ENCODE measurements around the gene HEY2.

The HEY2 gene

DNA sequence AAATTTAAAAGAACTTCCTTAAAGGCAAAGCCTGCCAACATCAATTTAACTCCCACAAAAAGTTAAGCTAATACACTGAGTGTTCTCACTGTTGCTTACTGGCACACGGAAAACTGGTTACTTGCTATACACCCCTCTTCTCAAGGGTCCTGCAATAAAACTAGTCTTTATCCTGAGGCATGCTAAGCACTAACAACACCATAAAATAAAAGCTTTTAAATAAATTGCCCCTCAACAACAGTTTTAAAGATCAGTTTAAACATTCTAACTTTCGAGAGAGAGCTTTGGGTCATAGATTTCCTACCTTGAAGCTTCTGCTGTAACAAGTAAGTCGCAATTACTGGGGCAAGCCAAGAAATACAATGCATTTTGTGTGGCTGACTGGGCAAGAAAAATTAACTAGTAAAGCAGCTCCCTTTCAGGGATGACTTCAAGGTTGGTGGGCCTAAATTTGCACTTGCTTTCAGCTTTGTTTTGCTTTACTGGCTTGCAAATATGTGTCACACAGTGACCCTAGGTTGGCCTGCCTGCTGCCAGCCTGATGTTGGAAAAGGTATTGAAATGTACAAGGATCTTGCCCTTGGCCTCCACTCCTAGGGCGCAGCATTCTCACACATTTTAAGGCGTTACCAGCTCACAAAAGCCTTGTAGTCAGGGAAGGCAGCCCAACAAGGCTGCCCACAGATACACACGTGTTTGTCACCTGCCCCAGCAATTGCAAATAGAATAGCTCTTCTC, 4.0 kb upstream of the HEY2 start:
- no peak for DNase-seq

DNA sequence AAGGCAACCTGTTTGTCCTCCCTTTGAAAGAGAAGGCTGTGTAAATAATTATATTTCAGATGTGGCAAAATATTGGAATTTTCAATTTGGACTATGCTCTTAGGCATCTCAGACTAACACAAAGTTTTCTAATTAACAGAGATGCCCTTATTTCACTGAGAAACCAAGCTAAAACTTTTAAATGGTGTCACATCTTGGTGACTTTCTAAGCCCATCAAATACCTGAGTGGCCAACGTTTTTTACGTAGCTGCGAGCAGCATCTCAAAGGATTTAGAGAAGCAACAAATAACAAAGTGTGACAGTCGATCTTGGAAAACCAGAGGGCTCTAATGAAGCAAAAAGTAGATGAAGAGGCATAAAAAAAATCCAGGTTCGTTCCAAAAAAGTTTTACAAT, 3.4 kb upstream of the HEY2 start:
- DNase-seq, result no peak

DNA sequence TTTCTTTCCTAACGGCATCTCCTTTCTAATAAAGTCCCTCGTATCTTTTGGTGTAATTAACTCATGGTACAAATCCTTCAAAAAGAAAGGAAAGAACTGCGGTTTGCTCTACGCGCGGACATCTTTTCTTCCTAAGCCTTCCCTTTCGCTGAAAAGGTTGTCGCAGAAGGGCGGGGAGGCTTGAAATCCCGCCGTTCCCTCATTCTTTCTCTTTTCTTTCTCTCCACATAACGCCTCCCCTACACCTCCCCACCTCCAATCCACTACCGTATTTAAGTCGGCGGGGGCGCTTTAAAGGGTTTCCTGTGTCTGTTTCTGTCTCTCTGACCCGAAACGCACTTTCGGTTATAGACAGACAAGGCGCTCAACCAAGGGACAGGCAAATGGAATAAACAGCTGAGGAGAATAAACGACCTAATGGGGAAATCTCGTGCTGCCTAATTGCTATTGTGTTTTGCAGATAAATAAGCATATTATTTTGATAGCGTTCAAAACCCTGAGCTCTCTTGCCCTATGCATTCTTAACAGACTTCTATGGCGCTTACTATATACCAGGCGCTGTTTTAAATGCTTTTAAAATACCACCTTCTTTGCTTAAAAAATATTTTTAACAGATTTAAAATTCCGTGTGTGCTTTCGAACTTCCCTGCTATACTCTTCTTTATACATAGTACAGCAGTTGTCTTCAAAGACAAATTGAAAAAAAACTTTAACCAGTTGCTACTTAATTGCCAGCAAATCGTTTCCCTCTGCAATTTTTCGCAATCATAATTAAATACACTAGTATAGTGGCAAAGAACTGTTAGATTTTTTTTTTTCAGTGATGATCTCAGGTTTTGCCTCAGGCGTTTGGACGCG, 2.5 kb upstream of the HEY2 start:
- DNase-seq, result peak in 1 of 2 experiments; percentile 24

DNA sequence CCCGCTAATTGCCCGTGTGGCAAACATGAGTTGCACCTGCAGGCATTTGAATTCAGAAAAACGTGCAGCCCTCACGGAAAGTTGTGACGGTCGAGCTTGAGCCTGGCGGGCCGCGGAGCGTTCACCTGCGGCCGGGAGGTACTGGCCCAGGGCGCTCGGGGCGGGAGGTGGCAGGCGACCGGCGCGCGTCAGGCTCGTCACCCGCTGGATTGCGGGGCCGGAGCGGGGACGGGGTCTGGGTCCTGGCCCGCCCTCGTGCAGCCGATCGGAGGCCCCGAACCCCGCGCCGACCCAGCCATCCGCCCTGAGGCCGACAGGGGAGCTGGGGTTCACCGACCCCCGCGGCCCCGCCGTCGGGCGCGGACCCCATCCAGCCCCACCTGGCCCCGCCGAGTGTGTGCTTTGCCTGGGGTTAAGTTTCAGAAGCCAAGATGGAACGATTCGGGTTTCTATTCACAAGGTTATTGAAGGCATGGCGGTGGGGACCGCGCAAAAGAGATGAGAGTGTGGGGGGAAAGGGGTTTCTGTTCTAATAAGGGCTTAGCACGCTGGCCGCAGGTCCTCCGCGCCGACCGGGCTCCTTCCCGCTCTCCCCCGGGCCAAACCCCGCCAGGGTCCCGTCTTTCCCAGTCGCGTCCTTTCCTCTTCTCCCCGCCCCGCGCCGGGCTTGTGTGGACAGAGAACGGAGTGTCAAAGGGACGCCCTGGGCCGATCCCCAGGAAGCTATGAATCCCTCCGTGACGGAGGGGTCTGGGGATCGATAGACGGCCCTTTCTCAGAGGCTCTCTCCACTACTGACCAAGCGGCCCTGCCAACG, 1.6 kb upstream of the HEY2 start:
- DNase-seq, result no peak

DNA sequence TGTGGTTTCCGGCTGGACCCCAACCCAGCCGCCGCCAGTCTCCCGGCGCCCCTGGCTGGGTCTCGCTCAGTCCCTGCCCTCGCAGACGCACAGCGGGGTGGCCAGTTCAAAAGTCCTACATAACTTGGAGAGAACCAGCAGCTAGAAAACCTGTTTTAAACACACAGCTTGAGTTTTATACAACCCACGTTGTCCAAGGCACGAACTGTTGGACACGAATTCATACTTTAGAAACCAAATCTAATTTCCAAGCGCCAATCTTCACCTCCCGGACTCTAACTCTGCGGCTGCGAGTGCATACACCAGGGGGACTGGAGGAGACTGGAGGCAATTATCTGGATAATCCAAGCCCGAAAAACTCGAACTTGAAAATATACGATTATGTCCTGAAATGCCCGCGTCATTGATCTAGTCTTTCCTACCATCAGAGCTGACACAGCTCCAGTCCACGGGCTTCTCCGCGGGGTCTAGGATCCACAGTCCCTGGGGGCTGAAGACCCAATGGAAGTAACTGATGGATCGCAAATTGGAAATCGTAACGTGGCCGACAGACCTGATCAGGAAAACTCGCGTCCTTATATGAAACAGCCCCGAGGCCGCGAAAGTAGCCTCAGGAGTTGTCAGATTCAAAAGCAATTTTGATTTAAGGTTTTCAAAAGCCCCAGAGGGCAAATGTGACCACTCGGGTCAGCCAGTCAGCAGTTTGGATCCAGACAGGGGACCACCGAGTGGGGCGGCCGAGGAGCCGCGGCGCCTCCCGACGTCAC, 843 bp upstream of the HEY2 start:
- no peak for DNase-seq

DNA sequence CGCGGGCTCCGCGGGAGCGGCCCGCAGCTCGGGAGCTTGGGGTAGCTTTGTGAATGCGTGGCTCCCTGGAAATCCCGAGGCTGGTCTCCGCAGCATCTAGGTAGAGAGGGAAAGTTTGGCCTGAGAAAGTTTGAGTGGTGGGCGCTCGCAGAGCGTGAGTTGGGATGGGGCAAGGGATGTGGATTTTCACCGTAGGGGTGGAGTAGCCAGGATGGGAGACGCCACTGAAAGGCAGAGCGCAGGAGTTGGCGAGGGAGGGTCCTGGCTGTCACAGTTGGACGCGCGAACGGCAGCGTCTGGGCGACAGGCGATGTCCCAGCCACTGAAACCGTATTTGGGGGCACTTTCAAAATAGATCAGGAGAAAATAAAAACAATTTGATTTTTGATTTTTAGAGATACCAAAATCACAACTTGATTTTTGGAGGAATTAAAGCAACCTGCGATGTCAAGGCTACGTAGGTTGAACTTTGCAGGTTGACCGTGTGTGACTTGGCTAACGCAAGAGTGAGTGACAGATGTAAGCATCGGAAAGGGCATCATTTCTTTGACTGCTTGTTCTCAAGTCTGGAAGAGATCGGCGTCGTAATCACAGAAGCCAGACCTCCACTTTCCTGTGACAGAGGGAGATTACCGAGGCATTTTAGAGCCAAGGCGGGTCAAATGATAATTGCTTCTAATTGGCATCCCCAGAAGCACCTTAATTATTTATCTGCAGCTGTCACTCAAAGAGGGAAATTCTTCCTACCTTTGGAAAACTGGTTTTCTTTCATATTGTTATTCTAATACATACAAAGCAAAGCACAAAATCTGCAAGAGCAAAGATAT, 646 bp downstream of the HEY2 start:
- DNase-seq, result no peak

DNA sequence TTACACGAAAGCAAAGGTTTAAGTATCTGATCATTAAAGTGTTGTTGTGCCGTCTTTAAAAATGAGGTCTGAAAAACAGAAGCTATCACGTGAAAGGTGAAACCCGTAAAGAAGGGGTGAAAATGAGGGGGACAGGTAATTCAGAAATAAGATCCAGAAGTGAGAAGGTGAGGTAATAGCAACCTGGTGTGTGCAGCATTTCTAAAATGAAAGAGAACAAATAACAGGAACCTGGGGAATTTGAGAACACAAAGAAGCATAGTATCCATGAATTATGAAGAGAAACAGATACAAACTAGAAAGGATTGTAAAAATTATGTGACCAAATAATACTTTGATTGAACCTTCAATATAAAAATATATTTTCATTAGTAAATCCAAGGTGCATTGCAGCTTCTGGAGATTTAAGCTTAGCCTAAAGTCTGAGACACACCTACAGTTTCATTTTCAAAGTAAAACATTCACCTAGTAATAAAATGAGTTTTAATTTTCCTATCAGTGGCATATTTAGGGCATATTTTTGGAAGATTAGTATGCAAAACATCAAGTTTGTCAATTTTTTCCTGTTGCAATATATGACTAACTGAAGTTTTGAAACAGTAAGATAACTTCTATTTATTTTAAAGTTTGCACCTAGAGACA, 1.4 kb downstream of the HEY2 start:
- DNase-seq, result no peak

DNA sequence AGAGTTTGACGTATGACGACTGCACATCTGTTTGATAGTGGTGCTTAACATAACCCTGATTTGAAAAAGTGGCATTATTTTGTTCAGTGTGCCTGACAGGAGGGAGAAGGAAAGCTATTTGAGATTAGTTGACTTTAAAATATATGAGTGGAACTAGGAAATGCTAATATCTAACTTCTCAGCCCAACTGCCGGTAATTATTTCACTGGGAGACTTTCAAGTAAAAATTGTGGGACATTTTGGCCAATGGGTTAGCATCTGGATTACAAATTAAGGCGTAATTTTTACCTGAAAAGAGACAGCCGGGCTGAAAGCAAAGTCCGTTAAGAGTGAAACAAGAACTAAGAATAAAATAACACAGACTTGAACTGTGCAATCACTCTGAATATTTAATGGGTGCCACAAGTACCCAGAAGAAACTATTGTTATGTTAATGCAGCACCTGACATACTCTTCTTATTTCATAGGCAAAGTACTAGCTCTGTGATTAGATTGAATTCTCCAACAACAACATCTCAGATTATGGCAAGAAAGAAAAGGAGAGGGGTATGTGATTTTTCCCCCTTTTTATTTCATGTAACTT, 2.0 kb downstream of the HEY2 start:
- DNase-seq, result no peak

DNA sequence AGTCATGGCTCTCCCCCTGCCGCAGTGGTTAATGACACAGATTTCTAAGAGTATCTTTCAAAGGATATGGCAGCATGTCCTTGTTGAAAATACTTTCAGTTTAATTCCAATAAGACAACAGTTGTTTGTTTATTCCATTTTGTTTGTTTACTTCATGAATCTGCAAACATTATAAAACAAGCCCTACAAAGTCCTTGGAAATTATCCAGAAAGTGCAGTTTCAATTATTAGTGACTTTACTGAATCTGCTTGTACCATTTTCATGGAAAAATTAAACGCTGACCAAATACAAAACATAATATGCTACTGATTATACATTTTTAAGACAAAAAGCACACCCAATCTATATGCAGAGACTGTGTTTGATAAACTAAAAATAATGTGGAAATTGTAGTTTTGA, 3.3 kb downstream of the HEY2 start:
- DNase-seq, result no peak

DNA sequence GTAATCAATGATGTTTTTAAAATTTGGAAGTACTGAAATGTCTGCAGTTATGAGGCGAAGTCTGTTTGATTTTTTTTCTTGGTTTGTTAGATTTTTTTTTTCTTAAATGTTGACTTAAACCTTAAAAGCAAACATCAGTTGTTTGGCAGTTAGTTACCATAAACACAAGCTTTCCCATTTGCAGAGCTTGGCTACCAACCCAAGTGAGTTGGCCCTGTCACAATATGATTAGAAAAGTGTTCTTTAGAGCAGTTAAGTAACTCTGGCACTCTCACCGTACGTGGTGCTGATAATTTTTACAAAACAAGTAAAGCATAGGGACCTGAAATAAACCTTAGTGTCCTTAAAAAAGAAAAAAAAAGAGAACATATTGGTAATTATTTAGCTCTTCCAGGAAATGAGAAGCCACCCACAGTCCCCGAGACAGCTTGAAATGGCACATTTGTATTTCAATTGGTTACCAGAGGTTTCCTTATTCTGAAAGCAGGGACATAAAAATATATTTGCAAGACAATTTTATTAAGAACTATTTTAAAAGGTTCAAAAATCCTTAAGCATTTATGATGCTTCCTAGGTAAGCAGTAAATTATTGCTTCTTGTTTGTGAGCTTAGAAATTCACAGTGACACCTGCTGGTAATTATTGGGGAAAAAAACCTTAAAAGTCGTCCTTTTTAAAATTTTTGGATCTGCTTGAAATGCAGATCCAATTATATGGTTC, 3.9 kb downstream of the HEY2 start:
- DNase-seq, result no peak

DNA sequence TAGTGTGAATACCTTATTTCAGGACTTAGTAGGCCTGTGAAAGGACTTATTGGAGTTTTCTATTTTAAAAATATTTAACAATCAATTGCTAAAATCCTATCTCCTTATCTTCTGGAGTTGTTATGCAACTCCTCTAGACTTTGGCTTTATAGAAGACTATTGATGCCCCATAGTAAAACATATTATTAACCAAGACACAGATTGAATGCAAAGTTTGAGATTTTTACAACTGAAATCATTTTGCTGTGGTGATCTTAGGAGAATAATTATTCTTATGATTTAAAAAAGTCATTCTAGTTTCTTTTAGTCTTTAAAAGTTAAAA, 4.5 kb downstream of the HEY2 start:
- no peak for DNase-seq

DNA sequence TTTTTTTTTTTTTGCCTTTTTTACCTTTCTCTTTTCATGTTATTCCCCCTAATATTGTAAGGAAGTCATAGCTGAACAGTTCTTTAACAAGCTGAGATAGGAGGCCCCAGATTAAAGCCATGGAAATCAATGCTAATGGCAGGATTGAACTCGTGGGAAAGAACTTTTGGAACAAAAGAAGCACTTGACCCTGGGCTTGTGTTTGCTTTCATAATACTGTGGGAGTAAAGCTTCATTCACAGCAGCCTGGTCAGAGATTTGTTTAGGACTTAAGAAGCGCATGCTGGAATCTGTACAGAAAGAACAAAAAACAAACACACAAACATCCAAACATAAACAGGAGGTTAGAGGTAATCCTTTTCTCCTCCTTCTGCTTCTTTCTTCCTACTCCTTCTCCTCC, 5.1 kb downstream of the HEY2 start:
- no peak for DNase-seq

DNA sequence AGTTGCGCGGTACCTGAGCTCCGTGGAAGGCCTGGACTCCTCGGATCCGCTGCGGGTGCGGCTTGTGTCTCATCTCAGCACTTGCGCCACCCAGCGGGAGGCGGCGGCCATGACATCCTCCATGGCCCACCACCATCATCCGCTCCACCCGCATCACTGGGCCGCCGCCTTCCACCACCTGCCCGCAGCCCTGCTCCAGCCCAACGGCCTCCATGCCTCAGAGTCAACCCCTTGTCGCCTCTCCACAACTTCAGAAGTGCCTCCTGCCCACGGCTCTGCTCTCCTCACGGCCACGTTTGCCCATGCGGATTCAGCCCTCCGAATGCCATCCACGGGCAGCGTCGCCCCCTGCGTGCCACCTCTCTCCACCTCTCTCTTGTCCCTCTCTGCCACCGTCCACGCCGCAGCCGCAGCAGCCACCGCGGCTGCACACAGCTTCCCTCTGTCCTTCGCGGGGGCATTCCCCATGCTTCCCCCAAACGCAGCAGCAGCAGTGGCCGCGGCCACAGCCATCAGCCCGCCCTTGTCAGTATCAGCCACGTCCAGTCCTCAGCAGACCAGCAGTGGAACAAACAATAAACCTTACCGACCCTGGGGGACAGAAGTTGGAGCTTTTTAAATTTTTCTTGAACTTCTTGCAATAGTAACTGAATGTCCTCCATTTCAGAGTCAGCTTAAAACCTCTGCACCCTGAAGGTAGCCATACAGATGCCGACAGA, 9.9 kb downstream of the HEY2 start:
- no peak for DNase-seq

DNA sequence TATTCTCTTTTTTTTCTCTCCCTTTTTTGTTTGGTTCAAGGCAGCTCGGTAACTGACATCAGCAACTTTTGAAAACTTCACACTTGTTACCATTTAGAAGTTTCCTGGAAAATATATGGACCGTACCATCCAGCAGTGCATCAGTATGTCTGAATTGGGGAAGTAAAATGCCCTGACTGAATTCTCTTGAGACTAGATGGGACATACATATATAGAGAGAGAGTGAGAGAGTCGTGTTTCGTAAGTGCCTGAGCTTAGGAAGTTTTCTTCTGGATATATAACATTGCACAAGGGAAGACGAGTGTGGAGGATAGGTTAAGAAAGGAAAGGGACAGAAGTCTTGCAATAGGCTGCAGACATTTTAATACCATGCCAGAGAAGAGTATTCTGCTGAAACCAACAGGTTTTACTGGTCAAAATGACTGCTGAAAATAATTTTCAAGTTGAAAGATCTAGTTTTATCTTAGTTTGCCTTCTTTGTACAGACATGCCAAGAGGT, 10.6 kb downstream of the HEY2 start:
- DNase-seq, result no peak

DNA sequence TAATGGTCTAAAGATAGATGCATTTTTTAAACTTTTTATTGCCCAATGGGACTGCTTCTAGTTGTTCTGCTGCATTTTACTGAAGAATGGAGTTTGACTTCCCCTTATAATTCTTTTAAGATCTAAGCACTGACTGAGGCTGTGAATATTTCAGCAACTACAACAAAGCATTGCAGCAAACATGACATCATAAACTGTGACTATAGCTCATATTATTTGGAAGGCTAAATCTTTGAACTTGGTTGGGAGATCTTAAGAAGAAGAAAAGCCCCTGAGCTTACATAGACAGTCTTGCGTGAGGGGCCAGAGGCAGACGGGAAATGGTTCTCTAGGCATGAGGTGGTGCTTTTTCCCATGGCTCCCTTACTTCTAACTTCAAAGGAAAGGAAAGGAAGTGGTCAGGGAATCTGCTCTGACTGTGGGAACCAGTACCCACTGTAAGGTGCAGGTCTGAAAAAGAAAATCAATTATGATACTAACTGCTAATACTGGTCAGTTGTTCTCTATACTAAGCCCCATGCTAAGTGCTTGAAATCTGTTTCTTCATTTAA, 14.8 kb downstream of the HEY2 start:
- DNase-seq, result no peak

DNA sequence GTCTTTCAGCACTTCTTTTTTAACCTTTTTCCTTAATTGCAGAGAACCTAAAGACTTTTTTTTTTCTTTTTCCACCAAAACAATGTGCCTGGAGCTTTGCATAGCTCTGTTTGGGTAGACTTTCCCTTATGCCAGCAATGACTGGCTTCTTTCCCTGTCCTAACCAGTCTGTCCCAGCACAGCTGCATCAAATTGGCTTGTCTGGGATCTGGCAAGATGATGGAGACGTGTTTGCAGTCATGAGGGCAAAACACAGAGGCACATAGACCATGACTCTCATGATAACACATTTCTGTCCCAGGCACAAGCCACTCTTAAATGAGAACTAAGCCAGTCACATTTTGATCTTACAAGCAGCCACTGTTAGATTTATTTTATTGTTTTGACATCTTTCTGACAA, 16.5 kb downstream of the HEY2 start:
- no peak for DNase-seq

DNA sequence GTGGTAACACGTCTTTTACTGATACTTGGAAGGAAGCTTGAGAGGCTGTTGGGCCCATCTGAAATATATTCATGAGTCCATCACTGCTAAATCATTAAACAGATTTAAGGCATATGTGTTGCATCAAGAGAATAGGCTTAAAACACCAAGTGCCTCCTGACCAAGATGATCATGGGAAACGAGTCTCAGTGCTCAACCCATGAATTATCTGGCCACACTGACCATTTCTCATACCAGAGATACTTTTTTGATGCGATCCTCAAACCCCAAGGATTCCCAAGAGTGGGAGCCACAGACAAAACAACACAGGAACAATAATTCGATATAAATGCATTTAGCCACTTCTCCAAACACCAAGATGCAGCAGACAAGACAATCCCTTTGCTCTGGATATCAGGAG, 17.2 kb downstream of the HEY2 start:
- DNase-seq, result no peak

DNA sequence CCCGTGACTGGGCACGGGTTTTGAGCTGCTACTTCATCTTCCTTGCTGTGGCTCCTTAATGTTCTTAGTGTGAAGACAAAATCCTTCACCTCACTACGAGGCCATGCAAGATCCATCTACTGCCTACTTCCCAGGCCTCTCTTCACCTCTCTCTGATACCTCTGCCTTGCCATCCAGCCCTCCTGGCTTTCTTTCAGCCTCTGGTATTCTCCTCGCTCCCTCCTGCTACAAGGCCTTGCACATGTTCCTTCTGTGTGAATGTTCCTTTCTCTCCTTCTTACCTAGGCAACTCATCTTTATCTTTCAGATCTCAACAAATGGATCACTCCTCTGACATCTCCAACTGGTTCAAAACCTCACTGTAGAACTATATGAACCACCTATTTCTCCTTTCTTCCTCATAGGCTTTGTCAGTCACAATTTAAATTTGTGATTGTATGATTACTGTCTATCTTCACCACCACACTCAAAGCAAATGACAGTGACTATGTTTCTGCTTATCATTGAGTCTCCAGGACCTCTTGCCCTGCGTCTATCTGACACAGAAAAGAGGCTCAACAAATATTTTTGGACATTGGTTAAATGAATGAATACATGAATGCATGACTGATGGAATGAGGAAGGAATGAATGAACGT, 19.8 kb downstream of the HEY2 start:
- DNase-seq, result no peak
